GM18951 (cell line): Measurements from ENCODE around the gene ZP4.

Source experiments
- POLR2A ChIP-seq: IDR thresholded peaks from 4 replicates; pipeline ENCODE4 v1.6.1; 2011; ENCODE audit warnings: mild to moderate bottlenecking; ENCODE audit not compliant: insufficient read length, insufficient read depth; ENCODE audit errors: extremely low read depth
- in situ Hi-C: fragments of 300-500 bp; cut with MboI; formaldehyde crosslinking; loops from one replicate; pipeline ENCODE4 v1.12.0; 2022; ENCODE audit warnings: low sequenced_read_pairs, mixed read lengths, inconsistent platforms; ENCODE audit not compliant: unreplicated experiment

Gene ZP4

DNA sequence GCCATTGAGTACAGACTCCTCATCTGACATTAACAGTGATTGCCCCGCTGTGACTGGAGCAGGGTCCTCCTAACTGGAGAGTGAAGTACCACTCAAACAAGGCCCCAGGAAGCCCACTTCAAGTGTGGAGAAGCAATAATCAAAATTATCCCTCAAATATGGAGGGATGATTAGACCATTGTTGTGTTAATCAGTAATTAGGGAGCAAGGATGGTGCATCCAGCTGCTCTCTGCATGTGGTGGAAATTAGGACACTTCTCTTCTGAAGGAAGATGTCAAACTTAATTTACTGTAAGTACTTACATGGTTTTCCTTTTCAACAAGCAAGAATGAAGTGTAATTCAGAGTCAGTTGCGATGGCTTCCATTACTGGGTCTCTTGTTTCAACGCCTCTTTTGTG lies 3.4 kb upstream of the ZP4 start:
- TF ChIP-seq POLR2A, result no peak
- in situ Hi-C loops, result no loop called here

DNA sequence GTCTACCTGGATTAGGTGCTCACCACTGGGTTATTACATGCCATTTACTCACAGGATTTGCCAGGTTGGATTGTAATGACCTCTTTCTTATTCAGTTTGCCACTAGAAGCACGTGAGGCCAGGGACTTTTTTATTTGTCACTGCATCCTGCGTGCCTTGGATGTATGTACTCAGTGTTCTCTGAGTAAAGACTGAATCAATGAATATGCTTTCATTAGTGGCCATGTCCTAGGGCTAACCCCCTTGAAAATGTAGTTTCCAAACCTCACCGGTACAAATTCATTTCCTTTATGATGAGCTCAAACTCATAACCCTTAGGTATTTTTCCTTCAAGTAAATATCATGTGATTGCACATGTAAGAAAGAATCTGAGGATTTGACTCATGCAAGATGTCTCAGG lies 1.3 kb upstream of the ZP4 start:
- in situ Hi-C loops, result no loop called here
- TF ChIP-seq POLR2A, result no peak

DNA sequence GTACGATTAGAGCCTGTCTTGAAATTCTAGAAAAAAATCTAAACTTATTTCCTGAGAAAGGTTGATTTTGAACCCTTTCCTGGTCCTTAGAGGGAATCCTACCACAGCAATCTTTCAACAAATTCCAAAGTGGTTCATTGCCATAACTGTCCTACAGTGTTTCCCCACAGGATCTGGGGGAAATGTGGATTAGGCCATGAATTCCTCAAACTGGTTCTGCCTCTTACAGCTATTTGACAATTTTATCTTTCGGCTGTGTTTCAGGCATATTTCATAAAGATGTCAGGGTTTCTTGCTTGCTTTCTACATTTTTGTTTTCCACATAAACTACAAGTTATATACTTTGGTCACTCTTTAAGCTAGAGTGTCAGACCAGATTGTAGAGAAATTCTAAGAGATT lies 544 bp upstream of the ZP4 start:
- TF ChIP-seq POLR2A, result no peak
- in situ Hi-C loops, result no loop called here

GRCh38 chr1:237890416-237890815 lies 306 bp downstream of the ZP4 start:
- no peak for TF ChIP-seq POLR2A
- in situ Hi-C loops, result no loop called here

DNA sequence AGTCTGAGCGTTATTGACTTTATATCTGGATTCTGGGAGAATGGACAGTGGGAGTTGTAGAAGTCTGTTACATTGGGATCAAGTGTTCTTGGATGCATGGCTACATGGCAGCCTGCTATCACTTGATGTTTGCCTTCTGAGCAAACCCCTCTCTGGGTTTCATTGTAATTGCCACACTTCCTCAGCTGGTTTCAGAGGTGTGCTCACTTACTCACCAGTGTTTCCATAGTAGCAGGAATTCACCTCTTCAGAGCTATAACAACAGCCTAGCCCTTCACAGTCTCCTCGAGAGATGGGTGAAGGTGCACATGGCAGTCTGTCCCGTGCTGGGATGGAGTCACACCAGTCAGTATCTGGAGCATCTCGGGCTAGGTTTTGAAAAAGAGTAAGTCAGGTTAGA lies 2.6 kb downstream of the ZP4 start:
- no peak for TF ChIP-seq POLR2A
- in situ Hi-C loops, result no loop called here

DNA sequence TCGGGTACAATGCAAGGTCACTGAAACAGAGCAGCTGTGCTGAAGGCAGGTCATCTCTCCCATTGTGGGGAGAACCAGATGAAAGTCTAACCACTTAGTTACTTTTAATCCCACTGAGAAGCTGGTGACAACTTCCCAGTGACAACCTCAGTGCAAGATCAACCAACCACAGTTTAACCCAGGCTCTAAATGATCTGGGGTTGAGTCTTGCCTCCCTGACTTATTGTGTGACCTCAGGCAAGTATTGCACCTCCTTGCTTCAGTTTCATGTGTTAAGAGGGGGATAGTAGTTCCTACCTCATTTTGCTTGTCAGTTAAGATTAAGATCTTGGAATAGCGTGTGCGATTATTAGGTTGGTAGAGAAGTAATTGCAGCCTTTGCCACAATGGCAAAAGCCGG lies 3.2 kb downstream of the ZP4 start:
- no peak for TF ChIP-seq POLR2A
- in situ Hi-C loops, result no loop called here

DNA sequence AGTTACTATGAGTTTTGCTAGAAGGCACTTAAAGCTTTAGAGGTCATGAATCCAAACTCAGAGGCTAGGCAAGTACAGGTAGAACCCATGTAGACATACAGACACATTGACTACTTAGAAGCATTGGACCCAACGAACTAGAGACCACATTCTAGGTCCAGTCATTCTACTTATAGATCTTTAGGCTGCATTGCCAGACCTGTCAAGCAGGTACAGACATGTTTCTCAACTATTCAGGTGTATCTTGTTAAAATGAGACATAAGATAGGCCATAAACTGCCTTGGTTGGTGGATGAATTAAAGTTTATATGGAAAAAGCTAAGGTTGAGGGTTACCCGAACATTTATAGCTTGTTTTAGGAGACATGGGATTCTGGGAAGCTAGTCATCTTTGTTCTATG lies 6.5 kb downstream of the ZP4 start:
- in situ Hi-C loops, result no loop called here
- no peak for TF ChIP-seq POLR2A

- in situ Hi-C loops, result no loop called here
- no peak for TF ChIP-seq POLR2A
Measured at GRCh38 chr1:237879195-237879594, 11.5 kb downstream of the ZP4 start.

- in situ Hi-C loops, result no loop called here
- no peak for TF ChIP-seq POLR2A
Measured at GRCh38 chr1:237878406-237878805, 12.3 kb downstream of the ZP4 start.

GRCh38 chr1:237877631-237878030 lies 13.1 kb downstream of the ZP4 start:
- in situ Hi-C loops, result no loop called here
- TF ChIP-seq POLR2A, result no peak

DNA sequence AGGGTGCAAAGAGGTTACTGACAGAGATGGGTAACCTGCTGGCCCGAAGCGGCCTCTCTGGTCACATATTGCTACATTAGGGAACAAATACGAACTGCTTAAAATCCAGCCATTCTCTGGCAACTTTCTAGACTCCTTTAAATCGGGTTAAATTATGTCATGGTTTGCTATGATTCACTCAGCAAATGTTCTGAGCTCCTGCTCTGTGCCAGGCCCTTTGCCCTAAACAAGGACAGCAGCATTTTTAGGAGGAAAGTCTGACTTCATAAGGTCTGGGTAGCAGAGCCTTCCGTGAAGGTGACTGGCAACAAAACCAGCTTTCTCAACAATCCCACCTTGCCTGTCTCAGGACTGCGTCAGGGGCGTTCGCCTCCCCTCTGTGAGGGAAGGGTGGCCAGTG lies 15.4 kb downstream of the ZP4 start:
- in situ Hi-C loops, result no loop called here
- no peak for TF ChIP-seq POLR2A

- in situ Hi-C loops, result no loop called here
- TF ChIP-seq POLR2A, result no peak
Measured at GRCh38 chr1:237873487-237874211, 17.1 kb downstream of the ZP4 start.

DNA sequence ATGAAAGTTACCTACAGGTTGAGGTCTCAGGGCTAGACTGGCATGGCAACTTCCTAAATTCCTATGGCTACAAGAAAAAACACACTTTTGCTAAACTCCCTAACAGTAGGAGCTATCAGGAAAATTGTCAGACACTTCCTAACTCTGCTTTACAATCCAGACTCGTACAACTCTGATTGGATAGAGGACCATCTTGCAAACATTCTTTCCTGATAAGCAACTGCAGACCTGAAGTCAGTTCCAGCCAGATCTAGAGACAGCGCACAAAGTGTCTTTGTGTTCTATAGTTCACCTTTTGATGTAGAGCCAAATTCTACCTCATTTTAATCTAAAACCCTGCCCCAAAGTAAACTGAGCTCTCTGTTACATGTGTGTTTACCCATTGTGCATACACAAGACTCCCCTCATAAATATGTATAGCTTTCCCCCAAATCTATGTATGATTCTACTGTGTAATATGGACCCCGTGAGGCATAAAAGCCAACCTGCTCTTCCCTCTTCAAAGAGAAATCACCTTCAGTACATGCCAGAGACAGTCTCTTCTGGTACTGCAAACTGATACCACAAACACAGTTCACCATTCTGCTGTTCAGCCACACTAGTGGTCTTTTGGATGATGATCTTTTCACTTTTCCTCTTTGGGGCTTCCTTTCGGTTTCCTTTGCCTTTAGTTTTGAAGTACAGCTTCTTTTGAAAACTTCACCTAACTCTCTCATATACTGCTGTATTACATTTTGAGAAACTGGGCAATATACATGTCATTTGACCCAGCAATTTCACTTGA lies 21.7 kb downstream of the ZP4 start:
- TF ChIP-seq POLR2A, result no peak
- in situ Hi-C loops, result no loop called here

GRCh38 chr1:237867380-237867888 lies 23.3 kb downstream of the ZP4 start:
- in situ Hi-C loops, result no loop called here
- TF ChIP-seq POLR2A, result no peak
